ENCODE measurements around the gene WNT10A.

Gene WNT10A

DNA sequence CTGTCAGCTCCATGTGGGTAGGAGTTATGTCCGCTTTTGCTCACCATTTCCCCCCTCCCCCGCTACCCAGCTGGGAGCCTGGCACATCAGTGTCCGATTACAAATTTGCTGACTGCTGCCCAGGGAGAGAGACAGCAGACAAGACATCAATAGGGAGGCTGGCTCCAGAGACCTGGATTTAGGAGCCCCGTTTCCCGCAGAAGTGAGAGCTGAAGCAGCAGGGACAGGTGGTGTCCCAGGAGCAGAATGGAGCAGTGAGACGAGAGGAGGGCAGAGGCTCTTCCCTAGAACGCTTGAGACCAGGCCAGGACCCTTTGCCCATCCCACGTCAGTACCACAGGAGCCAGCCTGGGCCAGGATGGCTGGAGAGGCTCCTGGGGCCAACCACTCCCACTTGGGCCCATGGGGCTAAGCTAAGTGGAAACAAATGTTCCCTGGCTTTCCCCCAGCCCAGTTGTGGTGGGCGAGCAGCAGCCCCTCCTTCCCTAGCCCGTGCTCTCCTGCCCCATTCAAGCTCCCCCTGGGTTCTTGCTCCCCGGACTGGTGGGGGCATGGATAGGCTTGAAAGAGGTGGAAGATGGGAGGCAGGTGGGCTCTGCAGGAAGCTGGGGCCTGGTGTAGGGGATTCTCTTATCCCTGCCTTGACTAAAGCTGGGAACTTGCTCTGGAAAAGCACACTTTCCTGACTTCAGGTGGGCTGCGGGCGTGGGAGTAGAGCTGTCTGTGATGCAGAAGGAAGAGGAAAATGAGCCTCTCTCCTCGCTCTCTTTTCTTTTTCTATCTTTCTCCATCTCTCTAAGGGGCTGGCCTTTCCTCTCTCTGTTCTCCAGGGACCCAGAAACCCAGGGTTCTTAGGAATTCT, 25.1 kb upstream of the WNT10A start:
- no peaks in the 10 kb centered on the region for H3K9me2 ChIP-seq (ENCODE audit: low read depth, low read length)
- H3K36me3 ChIP-seq (ENCODE audit: insufficient read depth, low read length), result no peaks in the 10 kb centered on the region
- H2AFZ ChIP-seq (ENCODE audit: low read length), result no peak overlapping the region
- H3F3A ChIP-seq (ENCODE audit: insufficient read depth, low read length), result no peaks in the 10 kb centered on the region
- H3K4me2 ChIP-seq (ENCODE audit: low read length), result no peak overlapping the region
- no peak overlapping the region for H3K27ac ChIP-seq (ENCODE audit: low read depth, low read length, poor library complexity, severe bottlenecking)
- peaks cover 18% of the 10 kb centered on the region; the same call in 1 of the 2 replicates for H3K27me3 ChIP-seq (ENCODE audit: insufficient read depth, low read length)
- H3K9me3 ChIP-seq (ENCODE audit: low read length), result no peaks in the 10 kb centered on the region
- H4K20me1 ChIP-seq (ENCODE audit: insufficient read depth, low read length), result no peaks in the 10 kb centered on the region
- no peaks in the 10 kb centered on the region for H3K4me1 ChIP-seq (ENCODE audit: insufficient read depth, low read length, severe bottlenecking)
- H3K9ac ChIP-seq (ENCODE audit: low read length), result no peak overlapping the region
- no peak overlapping the region for H3K4me3 ChIP-seq (ENCODE audit: low read depth, low read length, poor library complexity, severe bottlenecking)
- TF ChIP-seq, protein P1, sequence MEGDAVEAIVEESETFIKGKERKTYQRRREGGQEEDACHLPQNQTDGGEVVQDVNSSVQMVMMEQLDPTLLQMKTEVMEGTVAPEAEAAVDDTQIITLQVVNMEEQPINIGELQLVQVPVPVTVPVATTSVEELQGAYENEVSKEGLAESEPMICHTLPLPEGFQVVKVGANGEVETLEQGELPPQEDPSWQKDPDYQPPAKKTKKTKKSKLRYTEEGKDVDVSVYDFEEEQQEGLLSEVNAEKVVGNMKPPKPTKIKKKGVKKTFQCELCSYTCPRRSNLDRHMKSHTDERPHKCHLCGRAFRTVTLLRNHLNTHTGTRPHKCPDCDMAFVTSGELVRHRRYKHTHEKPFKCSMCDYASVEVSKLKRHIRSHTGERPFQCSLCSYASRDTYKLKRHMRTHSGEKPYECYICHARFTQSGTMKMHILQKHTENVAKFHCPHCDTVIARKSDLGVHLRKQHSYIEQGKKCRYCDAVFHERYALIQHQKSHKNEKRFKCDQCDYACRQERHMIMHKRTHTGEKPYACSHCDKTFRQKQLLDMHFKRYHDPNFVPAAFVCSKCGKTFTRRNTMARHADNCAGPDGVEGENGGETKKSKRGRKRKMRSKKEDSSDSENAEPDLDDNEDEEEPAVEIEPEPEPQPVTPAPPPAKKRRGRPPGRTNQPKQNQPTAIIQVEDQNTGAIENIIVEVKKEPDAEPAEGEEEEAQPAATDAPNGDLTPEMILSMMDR (IDR thresholded peaks at IDR 0.05; ENCODE audit: low read length), result no peak
- no peak for TF ChIP-seq EZH2 (IDR thresholded peaks at IDR 0.05; ENCODE audit: borderline replicate concordance, low read length)
- H3K79me2 ChIP-seq (ENCODE audit: insufficient read depth, low read length), result no peaks in the 10 kb centered on the region

- H3K9me2 ChIP-seq (ENCODE audit: low read depth, low read length), result no peaks in the 10 kb centered on the region
- TF ChIP-seq, protein P1 (IDR thresholded peaks at IDR 0.05; ENCODE audit: low read length), result no peak
- no peak for TF ChIP-seq EZH2 (IDR thresholded peaks at IDR 0.05; ENCODE audit: borderline replicate concordance, low read length)
- H3K79me2 ChIP-seq (ENCODE audit: insufficient read depth, low read length), result no peaks in the 10 kb centered on the region
- H3K27ac ChIP-seq (ENCODE audit: low read depth, low read length, poor library complexity, severe bottlenecking), result no peak overlapping the region
- no peaks in the 10 kb centered on the region for H3K36me3 ChIP-seq (ENCODE audit: insufficient read depth, low read length)
- no peaks in the 10 kb centered on the region for H3K9me3 ChIP-seq (ENCODE audit: low read length)
- peaks cover 19% of the 10 kb centered on the region; the same call in 1 of the 2 replicates for H3K27me3 ChIP-seq (ENCODE audit: insufficient read depth, low read length)
- H3F3A ChIP-seq (ENCODE audit: insufficient read depth, low read length), result no peaks in the 10 kb centered on the region
- H3K4me3 ChIP-seq (ENCODE audit: low read depth, low read length, poor library complexity, severe bottlenecking), result no peak overlapping the region
- H3K9ac ChIP-seq (ENCODE audit: low read length), result no peak overlapping the region
- H4K20me1 ChIP-seq (ENCODE audit: insufficient read depth, low read length), result no peaks in the 10 kb centered on the region
- no peak overlapping the region for H3K4me2 ChIP-seq (ENCODE audit: low read length)
- no peak overlapping the region for H2AFZ ChIP-seq (ENCODE audit: low read length)
- H3K4me1 ChIP-seq (ENCODE audit: insufficient read depth, low read length, severe bottlenecking), result no peaks in the 10 kb centered on the region
Observed at GRCh38 chr2:218856167-218856895, 24.3 kb upstream of the WNT10A start.

DNA sequence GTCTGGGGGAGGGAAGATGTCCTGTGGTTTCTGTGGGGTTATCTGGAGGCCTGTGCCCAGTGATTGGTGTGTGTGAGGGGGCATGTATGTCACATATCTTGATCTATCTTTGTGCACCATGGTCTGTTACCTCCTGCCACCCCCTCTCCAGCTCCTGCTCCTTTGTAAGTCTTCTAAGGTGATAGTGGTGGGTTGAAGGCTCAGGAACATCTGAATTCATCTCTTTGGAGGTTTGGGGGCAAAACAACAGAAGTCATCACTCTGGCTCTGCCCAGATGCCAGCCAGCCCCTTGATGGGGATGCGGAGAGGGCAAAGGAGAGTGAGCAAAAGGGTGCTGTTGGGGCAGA, 23.8 kb upstream of the WNT10A start:
- Histone ChIP-seq H3F3A (ENCODE audit: insufficient read depth, low read length) (no peaks in the 10 kb centered on the region), H3K27ac (ENCODE audit: low read depth, low read length, poor library complexity, severe bottlenecking) (no peak overlapping the region), H3K27me3 (ENCODE audit: insufficient read depth, low read length) (peaks cover 24% of the 10 kb centered on the region; the same call in 1 of the 2 replicates), H3K36me3 (ENCODE audit: insufficient read depth, low read length) (no peaks in the 10 kb centered on the region), H3K4me1 (ENCODE audit: insufficient read depth, low read length, severe bottlenecking) (no peaks in the 10 kb centered on the region), H3K9me3 (ENCODE audit: low read length) (no peaks in the 10 kb centered on the region), H2AFZ (ENCODE audit: low read length) (no peak overlapping the region), H3K9me2 (ENCODE audit: low read depth, low read length) (no peaks in the 10 kb centered on the region), H4K20me1 (ENCODE audit: insufficient read depth, low read length) (no peaks in the 10 kb centered on the region), H3K4me2 (ENCODE audit: low read length) (no peak overlapping the region), H3K9ac (ENCODE audit: low read length) (no peak overlapping the region), H3K4me3 (ENCODE audit: low read depth, low read length, poor library complexity, severe bottlenecking) (no peak overlapping the region), H3K79me2 (ENCODE audit: insufficient read depth, low read length) (no peaks in the 10 kb centered on the region)
- TF ChIP-seq EZH2 (IDR thresholded peaks at IDR 0.05; ENCODE audit: borderline replicate concordance, low read length), result no peak
- TF ChIP-seq, protein P1 (IDR thresholded peaks at IDR 0.05; ENCODE audit: low read length), result no peak
